ENCODE measurements around the gene DENND4C. TPM values are rescaled to one million over a fixed set of nuclear protein-coding genes. Genes with fewer than 3 reads are reported as not detected.

Gene DENND4C
- total RNA-seq, 1 experiment from 2014 or later, result 26.6 TPM

GRCh38 chr9:19271081-19271480 is 40.6 kb downstream of the DENND4C start:
- H3K4me3 Mint-ChIP-seq, result no peak overlapping the region
- no CpG with 5 or more reads among the region's 4 CpGs for WGBS (ENCODE audit: extremely low coverage, insufficient read length, low lambda C conversion rate)
- Histone ChIP-seq H2BK20ac (ENCODE audit: low read depth, low read length, poor library complexity, severe bottlenecking) (no peak overlapping the region), H3K79me2 (ENCODE audit: insufficient read depth, low read length) (peaks cover 5% of the 10 kb centered on the region; the same call in 1 of the 2 replicates), H4K20me1 (ENCODE audit: control insufficient read depth, insufficient read depth, insufficient read length) (no peaks in the 10 kb centered on the region), H3K4ac (ENCODE audit: low read depth, low read length) (no peak overlapping the region), H3K79me1 (ENCODE audit: insufficient read depth, low read depth, low read length, poor library complexity, severe bottlenecking) (peaks cover 8% of the 10 kb centered on the region), H3K27me3 (ENCODE audit: insufficient read depth, low read length) (no peaks in the 10 kb centered on the region), H3K9me3 (ENCODE audit: control insufficient read depth, low read depth, low read length) (no peaks in the 10 kb centered on the region), H3K23ac (ENCODE audit: insufficient read length, low read depth, low read length) (no peak overlapping the region), H3K18ac (ENCODE audit: insufficient read length, low read depth, low read length) (no peak overlapping the region), H3K56ac (ENCODE audit: insufficient read length, low read depth, low read length) (no peak overlapping the region), H3K4me1 (ENCODE audit: insufficient read depth, low read length) (no peaks in the 10 kb centered on the region), H2AFZ (ENCODE audit: low read length) (no peak overlapping the region), H4K8ac (replicated peaks; ENCODE audit: insufficient read length, low read depth, low read length) (no peak overlapping the region), H2BK5ac (ENCODE audit: insufficient read length, low read length) (no peak overlapping the region), H2BK12ac (ENCODE audit: insufficient read length, low read depth, low read length) (no peak overlapping the region), H3K23me2 (ENCODE audit: insufficient read length, low read depth, low read length, poor library complexity, severe bottlenecking) (no peaks in the 10 kb centered on the region), H3K14ac (ENCODE audit: insufficient read depth, low read length) (no peak overlapping the region), H3T11ph (ENCODE audit: low read length) (no peak overlapping the region), H2BK15ac (ENCODE audit: low read depth, low read length) (no peak overlapping the region), H3K9ac (ENCODE audit: extremely low read depth, insufficient read length, low read length) (no peak overlapping the region), H3K27ac (ENCODE audit: insufficient read length, low read depth, low read length) (no peak overlapping the region), H2AK5ac (ENCODE audit: insufficient read length, low read length) (no peak overlapping the region), H3K4me2 (ENCODE audit: insufficient read depth, insufficient read length, low read length) (no peak overlapping the region), H2BK120ac (ENCODE audit: low read depth, low read length, poor library complexity, severe bottlenecking) (no peak overlapping the region), H4K91ac (ENCODE audit: insufficient read length, low read depth, low read length) (no peak overlapping the region), H4K5ac (ENCODE audit: insufficient read length, low read depth, low read length) (no peak overlapping the region)
- no peaks in the 10 kb centered on the region for H3K27me3 Mint-ChIP-seq (ENCODE audit: low read depth)
- no peak overlapping the region for H3K27ac Mint-ChIP-seq
- no peak for DNase-seq
- peaks cover 17 to 26% (median 19%) of the 10 kb centered on the region in 3 experiments; a peak in 6 of 7 replicates for H3K36me3 Mint-ChIP-seq (ENCODE audit: insufficient read depth in 1 of 3, low read depth in 3 of 3)
- H3K4me1 Mint-ChIP-seq, result peaks cover 5 to 13% of the 10 kb centered on the region in 2 experiments
- TF ChIP-seq CTCF (conservative IDR thresholded peaks at IDR 0.05), result no peak
- peaks cover 15 to 16% of the 10 kb centered on the region in 2 experiments for H3K9me3 Mint-ChIP-seq

All from H9 (cell line).